ENCODE results near the gene SLX4.
"Not testable (repeated sequence)": the region's sequence is repeated elsewhere in the genome, so short reads cannot be mapped to it uniquely, and the experiment has no call there.

The SLX4 gene, protein sequence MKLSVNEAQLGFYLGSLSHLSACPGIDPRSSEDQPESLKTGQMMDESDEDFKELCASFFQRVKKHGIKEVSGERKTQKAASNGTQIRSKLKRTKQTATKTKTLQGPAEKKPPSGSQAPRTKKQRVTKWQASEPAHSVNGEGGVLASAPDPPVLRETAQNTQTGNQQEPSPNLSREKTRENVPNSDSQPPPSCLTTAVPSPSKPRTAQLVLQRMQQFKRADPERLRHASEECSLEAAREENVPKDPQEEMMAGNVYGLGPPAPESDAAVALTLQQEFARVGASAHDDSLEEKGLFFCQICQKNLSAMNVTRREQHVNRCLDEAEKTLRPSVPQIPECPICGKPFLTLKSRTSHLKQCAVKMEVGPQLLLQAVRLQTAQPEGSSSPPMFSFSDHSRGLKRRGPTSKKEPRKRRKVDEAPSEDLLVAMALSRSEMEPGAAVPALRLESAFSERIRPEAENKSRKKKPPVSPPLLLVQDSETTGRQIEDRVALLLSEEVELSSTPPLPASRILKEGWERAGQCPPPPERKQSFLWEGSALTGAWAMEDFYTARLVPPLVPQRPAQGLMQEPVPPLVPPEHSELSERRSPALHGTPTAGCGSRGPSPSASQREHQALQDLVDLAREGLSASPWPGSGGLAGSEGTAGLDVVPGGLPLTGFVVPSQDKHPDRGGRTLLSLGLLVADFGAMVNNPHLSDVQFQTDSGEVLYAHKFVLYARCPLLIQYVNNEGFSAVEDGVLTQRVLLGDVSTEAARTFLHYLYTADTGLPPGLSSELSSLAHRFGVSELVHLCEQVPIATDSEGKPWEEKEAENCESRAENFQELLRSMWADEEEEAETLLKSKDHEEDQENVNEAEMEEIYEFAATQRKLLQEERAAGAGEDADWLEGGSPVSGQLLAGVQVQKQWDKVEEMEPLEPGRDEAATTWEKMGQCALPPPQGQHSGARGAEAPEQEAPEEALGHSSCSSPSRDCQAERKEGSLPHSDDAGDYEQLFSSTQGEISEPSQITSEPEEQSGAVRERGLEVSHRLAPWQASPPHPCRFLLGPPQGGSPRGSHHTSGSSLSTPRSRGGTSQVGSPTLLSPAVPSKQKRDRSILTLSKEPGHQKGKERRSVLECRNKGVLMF (N-terminal part only)

GRCh38 chr16:3611146-3611975, at the start of gene SLX4:
Gene SLX4 (minus strand): TSS chr16:3611606. CDS start chr16:3608964, 2,642 bp downstream.
- no peaks in the 10 kb centered on the region for H3K27me3 ChIP-seq (ENCODE audit: control insufficient read depth, insufficient read depth, low read length)
- no peaks in the 10 kb centered on the region for H3K9me3 ChIP-seq (ENCODE audit: control insufficient read depth, low read depth, low read length)
- H3K4me1 ChIP-seq (ENCODE audit: control insufficient read depth, low read depth, low read length), result no peaks in the 10 kb centered on the region
- H3K36me3 ChIP-seq (ENCODE audit: control insufficient read depth, low read depth, low read length), result no peaks in the 10 kb centered on the region
- peak within 1 kb of the TSS; percentile 93 for H3K4me3 ChIP-seq (ENCODE audit: low read length)
- H3K9ac ChIP-seq (ENCODE audit: low read length), result peak within 1 kb of the TSS; percentile 76
- H3K27ac ChIP-seq (ENCODE audit: low read length), result no peak within 1 kb of the TSS

DNA sequence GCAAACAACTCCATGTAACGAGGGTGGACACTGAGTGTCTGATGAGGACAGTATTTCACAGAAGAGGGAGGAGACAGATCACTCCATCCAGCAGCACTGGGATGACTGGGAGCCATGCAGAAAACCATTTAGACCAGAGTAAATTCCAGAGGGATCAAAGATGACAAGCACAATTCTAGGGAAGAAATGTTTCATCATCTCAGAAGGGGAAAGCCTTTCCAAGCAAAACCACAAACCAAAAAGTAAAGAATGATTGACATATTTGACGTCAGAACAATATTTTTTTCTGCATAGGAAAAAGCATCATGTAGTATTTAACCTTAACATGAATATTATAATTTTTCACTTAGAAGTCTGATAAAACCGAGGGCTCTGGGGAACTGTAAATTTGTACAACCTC, 47.8 kb upstream of the SLX4 start:
- H3K4me3 ChIP-seq (ENCODE audit: low read length), result no peak overlapping the region
- no peaks in the 10 kb centered on the region for H3K4me1 ChIP-seq (ENCODE audit: control insufficient read depth, low read depth, low read length)
- no peaks in the 10 kb centered on the region for H3K27me3 ChIP-seq (ENCODE audit: control insufficient read depth, insufficient read depth, low read length)
- H3K9ac ChIP-seq (ENCODE audit: low read length), result no peak overlapping the region
- peaks cover 55% of the 10 kb centered on the region for H3K36me3 ChIP-seq (ENCODE audit: control insufficient read depth, low read depth, low read length)
- no peaks in the 10 kb centered on the region for H3K9me3 ChIP-seq (ENCODE audit: control insufficient read depth, low read depth, low read length)
- no peak overlapping the region for H3K27ac ChIP-seq (ENCODE audit: low read length)

- no peak overlapping the region for H3K4me3 ChIP-seq (ENCODE audit: low read length)
- H3K9ac ChIP-seq (ENCODE audit: low read length), result no peak overlapping the region
- H3K4me1 ChIP-seq (ENCODE audit: control insufficient read depth, low read depth, low read length), result peaks cover 8% of the 10 kb centered on the region
- peaks cover 33% of the 10 kb centered on the region for H3K36me3 ChIP-seq (ENCODE audit: control insufficient read depth, low read depth, low read length)
- H3K9me3 ChIP-seq (ENCODE audit: control insufficient read depth, low read depth, low read length), result no peaks in the 10 kb centered on the region
- H3K27ac ChIP-seq (ENCODE audit: low read length), result no peak overlapping the region
- no peaks in the 10 kb centered on the region for H3K27me3 ChIP-seq (ENCODE audit: control insufficient read depth, insufficient read depth, low read length)
Observed at GRCh38 chr16:3656491-3657468, 45.4 kb upstream of the SLX4 start.

GRCh38 chr16:3656160-3656490, 44.7 kb upstream of the SLX4 start:
- peaks cover 27% of the 10 kb centered on the region for H3K36me3 ChIP-seq (ENCODE audit: control insufficient read depth, low read depth, low read length)
- H3K9me3 ChIP-seq (ENCODE audit: control insufficient read depth, low read depth, low read length), result not testable (repeated sequence)

DNA sequence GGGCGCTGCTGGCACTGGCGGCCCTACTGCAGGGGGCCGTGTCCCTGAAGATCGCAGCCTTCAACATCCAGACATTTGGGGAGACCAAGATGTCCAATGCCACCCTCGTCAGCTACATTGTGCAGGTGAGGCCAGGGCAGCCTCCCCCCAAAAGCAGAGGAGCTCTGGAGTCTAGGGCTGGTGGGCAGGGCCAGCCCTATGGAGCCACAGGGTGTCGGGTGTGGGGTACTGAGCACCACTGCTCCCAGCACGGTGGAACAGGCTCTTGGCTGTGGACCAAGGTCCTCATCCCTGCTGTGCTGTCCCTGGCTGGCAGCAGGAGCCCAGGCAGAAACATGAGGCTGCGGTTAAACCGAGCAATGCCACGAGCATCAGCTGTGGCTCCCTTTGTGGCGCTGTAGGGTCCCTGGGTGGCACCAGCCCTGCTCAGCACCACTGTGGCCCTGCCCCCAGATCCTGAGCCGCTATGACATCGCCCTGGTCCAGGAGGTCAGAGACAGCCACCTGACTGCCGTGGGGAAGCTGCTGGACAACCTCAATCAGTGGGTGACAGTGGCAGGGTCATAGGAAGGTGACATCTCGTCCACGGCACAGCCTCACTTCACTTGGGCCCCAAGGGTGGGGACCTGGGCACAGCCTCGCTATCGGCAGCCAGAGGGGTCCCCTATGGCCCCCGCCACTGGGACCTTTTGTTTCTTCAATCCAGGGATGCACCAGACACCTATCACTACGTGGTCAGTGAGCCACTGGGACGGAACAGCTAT, 44.2 kb upstream of the SLX4 start:
- H3K4me3 ChIP-seq (ENCODE audit: low read length), result no peak overlapping the region
- H3K27ac ChIP-seq (ENCODE audit: low read length), result no peak overlapping the region

More at GRCh38 chr16:3656160-3656490, 44.7 kb upstream of the SLX4 start:
- not testable (repeated sequence) for H3K27ac ChIP-seq (ENCODE audit: low read length); H3K4me3 ChIP-seq (ENCODE audit: low read length); H3K27me3 ChIP-seq (ENCODE audit: control insufficient read depth, insufficient read depth, low read length); H3K9ac ChIP-seq (ENCODE audit: low read length); H3K4me1 ChIP-seq (ENCODE audit: control insufficient read depth, low read depth, low read length)

GRCh38 chr16:3655030-3655395, 43.6 kb upstream of the SLX4 start:
- H3K27me3 ChIP-seq (ENCODE audit: control insufficient read depth, insufficient read depth, low read length), result no peaks in the 10 kb centered on the region
- H3K9me3 ChIP-seq (ENCODE audit: control insufficient read depth, low read depth, low read length), result no peaks in the 10 kb centered on the region
- no peak overlapping the region for H3K9ac ChIP-seq (ENCODE audit: low read length)
- peaks cover 21% of the 10 kb centered on the region for H3K36me3 ChIP-seq (ENCODE audit: control insufficient read depth, low read depth, low read length)
- peaks cover 8% of the 10 kb centered on the region for H3K4me1 ChIP-seq (ENCODE audit: control insufficient read depth, low read depth, low read length)
- no peak overlapping the region for H3K4me3 ChIP-seq (ENCODE audit: low read length)
- no peak overlapping the region for H3K27ac ChIP-seq (ENCODE audit: low read length)

More for the DNA sequence above, 44.2 kb upstream of the SLX4 start:
- H3K36me3 ChIP-seq (ENCODE audit: control insufficient read depth, low read depth, low read length), result peaks cover 21% of the 10 kb centered on the region
- no peak overlapping the region for H3K9ac ChIP-seq (ENCODE audit: low read length)
- peaks cover 8% of the 10 kb centered on the region for H3K4me1 ChIP-seq (ENCODE audit: control insufficient read depth, low read depth, low read length)
- H3K27me3 ChIP-seq (ENCODE audit: control insufficient read depth, insufficient read depth, low read length), result no peaks in the 10 kb centered on the region
- H3K9me3 ChIP-seq (ENCODE audit: control insufficient read depth, low read depth, low read length), result no peaks in the 10 kb centered on the region

DNA sequence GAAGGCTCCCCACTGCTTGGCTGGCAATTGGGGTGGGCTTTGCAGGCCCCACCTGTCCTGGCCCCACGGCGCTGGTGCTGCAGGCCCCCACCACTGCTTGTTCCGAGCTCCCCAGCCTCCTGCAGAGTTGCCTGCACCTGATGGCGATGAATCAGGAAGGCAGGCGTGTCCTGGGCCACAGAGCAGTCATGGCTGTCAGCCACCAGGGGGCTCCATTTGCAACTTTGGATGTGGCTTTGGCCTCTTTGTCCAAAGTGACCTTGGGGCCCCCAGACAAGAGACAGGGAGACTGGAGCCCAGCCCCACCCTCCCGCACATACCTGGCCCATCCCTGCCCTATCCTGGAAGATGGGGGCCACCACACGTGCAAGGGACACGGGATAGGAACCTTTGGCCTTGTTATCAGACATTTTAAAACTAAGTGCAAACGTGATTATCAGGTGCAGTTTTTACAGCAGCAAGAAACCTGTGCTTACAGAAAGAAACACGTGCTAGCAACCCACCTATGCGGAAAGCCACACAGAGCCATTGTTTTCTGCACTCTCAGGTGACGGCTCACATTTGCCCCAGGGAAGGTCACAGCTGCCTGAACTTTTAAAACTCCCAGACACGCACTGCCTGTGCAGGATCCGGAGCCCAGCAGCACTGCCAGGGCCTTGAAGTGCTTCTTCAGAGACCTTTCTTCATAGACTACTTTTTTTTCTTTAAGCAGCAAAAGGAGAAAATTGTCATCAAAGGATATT, 43.0 kb upstream of the SLX4 start, which contains the start of gene DNASE1:
DNASE1 (plus strand) TSS at position 443 of the 743 bp plus-strand sequence. CDS start 683 bp downstream, outside the sequence.
- no peaks in the 10 kb centered on the region for H3K9me3 ChIP-seq (ENCODE audit: control insufficient read depth, low read depth, low read length)
- no peak within 1 kb of the TSS for H3K9ac ChIP-seq (ENCODE audit: low read length)
- no peaks in the 10 kb centered on the region for H3K27me3 ChIP-seq (ENCODE audit: control insufficient read depth, insufficient read depth, low read length)
- H3K27ac ChIP-seq (ENCODE audit: low read length), result no peak within 1 kb of the TSS
- H3K4me1 ChIP-seq (ENCODE audit: control insufficient read depth, low read depth, low read length), result peaks cover 8% of the 10 kb centered on the region
- H3K4me3 ChIP-seq (ENCODE audit: low read length), result no peak within 1 kb of the TSS
- peaks cover 21% of the 10 kb centered on the region for H3K36me3 ChIP-seq (ENCODE audit: control insufficient read depth, low read depth, low read length)

DNA sequence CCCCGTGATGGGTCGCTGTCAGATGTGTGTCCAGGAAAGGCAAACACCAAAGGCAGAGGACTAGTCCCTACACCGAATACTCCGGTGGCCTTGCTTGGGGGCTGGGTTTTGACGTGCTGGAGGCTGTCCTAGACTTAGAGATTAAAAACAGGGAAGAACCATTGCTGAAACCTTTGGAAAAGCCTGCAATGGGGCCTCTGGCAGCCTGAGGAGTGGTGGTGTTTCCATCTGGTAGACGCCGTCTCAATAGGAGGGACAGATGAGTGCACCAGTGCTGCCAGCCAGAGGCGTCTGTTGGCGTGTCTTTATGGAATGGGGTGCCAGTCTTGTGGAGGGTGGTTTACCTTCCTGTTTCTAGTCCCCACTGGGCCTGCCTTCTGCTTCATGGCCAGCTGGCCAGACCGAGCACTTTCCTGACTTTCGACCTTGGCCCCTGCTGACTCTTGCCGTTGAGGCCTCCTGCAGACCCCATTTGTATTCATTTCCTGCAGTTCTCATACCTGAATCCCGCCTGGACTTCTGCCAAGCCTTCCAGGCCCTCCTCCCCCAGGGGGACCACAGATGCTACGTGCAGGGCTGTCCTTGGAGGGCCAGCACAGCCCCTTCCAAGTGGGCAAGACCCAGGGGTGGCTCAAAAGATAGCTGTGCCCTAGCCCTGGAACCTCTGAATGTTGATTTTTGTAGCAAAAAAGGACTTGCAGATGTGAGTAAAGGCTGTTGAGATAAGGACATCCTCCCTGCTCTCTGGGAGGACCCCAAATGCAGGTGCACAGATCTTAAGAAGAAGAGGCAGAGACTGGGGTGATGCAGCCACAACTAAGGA, 41.2 kb upstream of the SLX4 start:
- H3K36me3 ChIP-seq (ENCODE audit: control insufficient read depth, low read depth, low read length), result peaks cover 15% of the 10 kb centered on the region
- H3K4me1 ChIP-seq (ENCODE audit: control insufficient read depth, low read depth, low read length), result peaks cover 8% of the 10 kb centered on the region
- H3K9ac ChIP-seq (ENCODE audit: low read length), result no peak overlapping the region
- H3K9me3 ChIP-seq (ENCODE audit: control insufficient read depth, low read depth, low read length), result no peaks in the 10 kb centered on the region
- H3K27ac ChIP-seq (ENCODE audit: low read length), result no peak overlapping the region
- no peak overlapping the region for H3K4me3 ChIP-seq (ENCODE audit: low read length)
- H3K27me3 ChIP-seq (ENCODE audit: control insufficient read depth, insufficient read depth, low read length), result no peaks in the 10 kb centered on the region
